HFF-Myc (cell line): Measurements from ENCODE around the gene GLI3.
A peak's percentile ranks its signal among the peaks of the same experiment; 100 is the strongest.

Experiments
- DNase-seq: peaks from one replicate; pipeline ENCODE4 v3.0.0-alpha.2; 2011; ENCODE audit warnings: low read depth; ENCODE audit errors: extremely low read depth
- H3K4me3 ChIP-seq: replicated peaks from 2 replicates; pipeline ENCODE4 v1.5.1; 2011; ENCODE audit warnings: low read depth, mild to moderate bottlenecking, control low read depth, low read length
- TF ChIP-seq, protein P1 (sequence below): IDR thresholded peaks from 2 replicates; pipeline ENCODE4 v1.5.1; 2012; ENCODE audit warnings: mild to moderate bottlenecking, low read depth, low read length, control low read depth; ENCODE audit errors: missing control alignments

GLI3 gene

DNA sequence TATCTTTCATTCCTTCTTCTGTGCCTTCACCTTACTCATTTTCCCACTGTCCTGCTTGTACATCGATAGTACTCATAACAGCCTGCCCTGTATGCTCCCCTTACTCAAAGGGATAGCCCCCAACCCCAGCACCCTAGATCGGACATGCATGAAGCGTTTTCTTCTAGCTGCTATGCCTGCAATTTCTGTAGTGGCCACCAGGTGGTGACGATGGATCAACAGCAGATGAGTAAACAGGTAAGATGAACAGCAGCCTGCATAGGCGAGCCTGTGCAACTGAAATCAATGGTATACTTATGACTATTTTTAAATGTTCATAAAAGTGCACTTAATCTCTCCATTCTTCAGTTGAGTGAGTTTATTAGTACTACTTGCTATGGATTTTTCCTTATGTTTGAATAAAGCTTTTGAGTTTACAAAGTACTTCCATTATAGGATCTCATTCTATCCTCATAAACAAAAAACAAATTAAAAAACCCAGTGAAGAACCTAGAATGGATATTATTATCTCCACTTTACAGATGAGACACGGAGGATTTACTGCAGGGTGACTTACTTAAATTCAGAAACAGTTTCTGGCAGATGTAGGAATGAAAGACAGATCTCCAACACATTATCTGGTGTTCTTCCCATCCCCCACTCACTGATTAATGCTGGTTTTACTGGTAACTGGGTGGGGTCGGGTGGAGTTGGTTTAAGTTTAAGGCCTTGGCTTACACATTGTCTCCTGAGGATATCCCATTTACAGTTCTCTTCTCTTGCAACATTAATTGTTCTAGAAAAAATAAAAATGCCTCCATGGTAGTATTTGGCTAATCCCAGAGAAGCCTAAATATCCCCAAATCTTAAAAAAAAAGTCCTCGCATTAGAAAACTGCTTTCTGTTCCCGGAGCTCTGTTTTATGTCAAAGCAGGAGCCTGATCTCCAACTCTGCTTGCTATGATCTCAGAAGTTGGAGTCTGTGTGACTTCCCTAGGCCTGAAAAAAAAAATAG lies 222.1 kb downstream of the GLI3 start:
- DNase-seq = no peak
- TF ChIP-seq, protein P1, sequence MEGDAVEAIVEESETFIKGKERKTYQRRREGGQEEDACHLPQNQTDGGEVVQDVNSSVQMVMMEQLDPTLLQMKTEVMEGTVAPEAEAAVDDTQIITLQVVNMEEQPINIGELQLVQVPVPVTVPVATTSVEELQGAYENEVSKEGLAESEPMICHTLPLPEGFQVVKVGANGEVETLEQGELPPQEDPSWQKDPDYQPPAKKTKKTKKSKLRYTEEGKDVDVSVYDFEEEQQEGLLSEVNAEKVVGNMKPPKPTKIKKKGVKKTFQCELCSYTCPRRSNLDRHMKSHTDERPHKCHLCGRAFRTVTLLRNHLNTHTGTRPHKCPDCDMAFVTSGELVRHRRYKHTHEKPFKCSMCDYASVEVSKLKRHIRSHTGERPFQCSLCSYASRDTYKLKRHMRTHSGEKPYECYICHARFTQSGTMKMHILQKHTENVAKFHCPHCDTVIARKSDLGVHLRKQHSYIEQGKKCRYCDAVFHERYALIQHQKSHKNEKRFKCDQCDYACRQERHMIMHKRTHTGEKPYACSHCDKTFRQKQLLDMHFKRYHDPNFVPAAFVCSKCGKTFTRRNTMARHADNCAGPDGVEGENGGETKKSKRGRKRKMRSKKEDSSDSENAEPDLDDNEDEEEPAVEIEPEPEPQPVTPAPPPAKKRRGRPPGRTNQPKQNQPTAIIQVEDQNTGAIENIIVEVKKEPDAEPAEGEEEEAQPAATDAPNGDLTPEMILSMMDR = peak; percentile 84
- no peak overlapping the region for H3K4me3 ChIP-seq

DNA sequence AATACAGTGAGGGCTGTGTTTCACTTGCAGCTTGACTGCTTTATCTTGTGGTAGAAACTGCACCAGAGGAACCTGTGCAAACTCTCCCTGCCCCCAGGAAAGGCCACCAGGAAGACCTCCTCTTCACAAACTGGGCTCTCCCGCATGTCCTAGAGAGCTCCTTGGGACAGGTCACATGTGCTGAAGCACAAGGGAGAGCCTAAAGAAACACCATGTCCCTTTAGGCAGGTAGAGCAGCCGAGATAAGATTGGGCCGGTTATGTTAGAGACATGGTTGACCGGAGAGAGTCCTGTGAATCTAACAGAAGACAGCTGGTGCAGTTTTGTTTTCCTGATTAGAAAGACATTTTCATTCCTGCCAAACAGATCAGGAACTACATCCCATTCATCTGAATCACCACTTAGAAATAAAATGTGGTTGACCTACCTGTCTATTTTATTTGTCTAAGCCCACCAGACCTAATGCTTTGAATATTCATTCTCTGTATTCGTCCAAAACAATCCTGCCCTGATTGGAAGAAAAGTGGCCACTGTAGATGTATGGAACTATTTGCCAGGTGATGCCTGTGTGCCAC lies 224.1 kb downstream of the GLI3 start:
- TF ChIP-seq, protein P1 = no peak
- no peak overlapping the region for H3K4me3 ChIP-seq
- DNase-seq = no peak

DNA sequence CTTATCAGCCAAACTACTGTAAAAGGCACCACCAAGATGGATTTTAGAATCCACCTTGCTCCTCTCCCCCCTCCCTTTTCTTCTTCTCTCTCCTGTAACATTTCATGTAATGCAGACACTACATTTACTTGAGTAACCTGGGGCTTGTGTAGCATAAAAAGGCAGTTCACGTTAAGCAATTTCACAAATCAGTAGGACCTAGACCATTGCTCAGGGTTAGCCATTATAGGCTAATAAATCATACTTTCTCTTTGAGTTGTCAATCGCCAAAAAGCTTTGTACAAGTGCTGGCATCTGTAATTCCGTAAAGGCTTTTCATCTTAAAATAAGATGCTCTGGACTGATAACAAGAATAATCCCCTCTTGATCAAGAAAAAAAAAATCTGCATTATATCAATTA lies 224.7 kb downstream of the GLI3 start:
- DNase-seq = no peak
- TF ChIP-seq, protein P1 = no peak
- no peak overlapping the region for H3K4me3 ChIP-seq

DNA sequence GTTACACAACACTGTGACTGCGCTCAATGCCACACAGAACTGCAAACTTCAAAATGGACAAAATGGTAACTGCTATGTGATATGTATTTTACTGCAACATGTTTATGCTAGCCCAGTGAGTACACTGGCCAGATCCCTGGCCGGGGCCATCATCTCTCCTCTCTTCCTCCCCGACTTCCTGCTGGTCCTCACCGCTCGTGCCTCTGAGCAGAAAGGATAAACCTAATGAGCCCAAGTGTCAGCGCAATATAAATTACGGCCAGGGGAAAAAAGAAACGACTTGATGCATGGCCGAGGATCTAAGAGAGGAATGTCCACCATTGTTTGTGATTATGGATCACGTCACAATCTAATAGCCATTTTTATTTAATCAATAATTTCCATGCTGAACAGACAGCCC lies 225.2 kb downstream of the GLI3 start:
- no peak for DNase-seq
- TF ChIP-seq, protein P1 = no peak
- H3K4me3 ChIP-seq = no peak overlapping the region

DNA sequence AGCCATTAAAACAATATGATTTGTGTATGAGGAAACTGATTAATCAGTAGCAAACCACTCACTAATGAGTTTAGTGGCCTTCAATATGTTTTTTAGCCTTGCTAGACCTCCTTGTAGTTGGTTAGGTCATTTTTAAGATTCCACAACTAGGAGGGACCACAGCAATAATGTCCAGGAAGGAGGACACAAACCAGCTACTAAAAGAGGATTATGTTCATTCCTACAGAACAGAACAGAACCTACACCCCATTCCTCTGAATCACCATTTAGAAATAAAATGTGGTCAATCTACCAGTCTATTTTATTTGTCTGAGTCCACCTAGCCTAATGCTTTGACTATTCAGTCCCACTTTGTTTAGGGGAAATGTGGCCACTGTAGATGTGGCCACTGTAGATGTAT lies 226.3 kb downstream of the GLI3 start:
- DNase-seq = no peak
- TF ChIP-seq, protein P1 = no peak

DNA sequence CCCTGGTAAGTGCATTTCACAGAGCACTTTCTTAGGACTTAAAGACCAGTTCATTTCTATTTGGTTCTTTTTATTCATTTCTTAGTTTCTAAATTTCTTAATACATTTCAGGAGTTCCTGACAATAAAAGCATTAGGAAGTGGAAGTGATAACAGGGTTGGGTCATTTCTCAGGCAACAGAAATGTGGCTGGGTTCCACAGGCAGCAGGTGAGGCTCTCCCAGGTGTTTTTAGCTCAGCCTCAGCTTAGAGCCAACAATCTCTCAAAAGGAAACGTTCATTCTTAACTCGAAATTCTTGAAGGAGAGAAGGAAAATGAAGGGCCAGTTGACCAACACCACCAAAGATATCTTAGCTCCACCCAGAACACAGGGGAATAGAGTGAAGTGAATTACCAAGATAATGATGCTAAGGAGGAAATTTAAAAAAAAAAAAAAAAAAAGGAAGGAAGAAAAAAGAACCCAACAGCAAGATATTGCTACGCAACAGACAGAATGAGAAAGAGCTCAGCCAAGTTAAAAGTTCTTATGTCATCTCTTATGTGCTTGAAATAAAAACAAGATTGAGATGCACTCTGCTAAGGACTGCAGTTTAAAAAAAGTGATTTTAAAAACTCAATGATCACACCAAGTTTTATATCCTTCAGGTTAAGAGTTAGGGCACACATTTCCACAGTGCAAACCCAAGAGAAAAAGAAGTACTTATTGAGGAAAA lies 230.1 kb downstream of the GLI3 start:
- TF ChIP-seq, protein P1 = no peak
- no peak overlapping the region for H3K4me3 ChIP-seq
- no peak for DNase-seq

More for the DNA sequence above, 226.3 kb downstream of the GLI3 start:
- no peak overlapping the region for H3K4me3 ChIP-seq
